ENCODE data around the gene ARTN. TPM values are rescaled to one million over a fixed set of nuclear protein-coding genes. Genes with fewer than 3 reads are reported as not detected.

Gene ARTN
- total RNA-seq, 1 donor from 2014 or later = 7.4 TPM

GRCh38 chr1:43925846-43926245, 7.8 kb upstream of the ARTN start:
- ATAC-seq = no peak

- ATAC-seq = peak; percentile 38
These were observed 3.2 kb upstream of the ARTN start for GRCh38 chr1:43930168-43930948.

GRCh38 chr1:43930949-43931275, 2.7 kb upstream of the ARTN start:
- no peak for ATAC-seq

- no peak for ATAC-seq
These were observed 1.6 kb upstream of the ARTN start for GRCh38 chr1:43931711-43932660.

- no peak for ATAC-seq
These were observed 715 bp upstream of the ARTN start for GRCh38 chr1:43932786-43933385.

- ATAC-seq = peak; percentile 57
These were observed 742 bp downstream of the ARTN start for GRCh38 chr1:43934101-43934985.

GRCh38 chr1:43934986-43935324, 1.4 kb downstream of the ARTN start:
- no peak for ATAC-seq

- peak; percentile 64 for ATAC-seq
These were observed 2.3 kb downstream of the ARTN start for GRCh38 chr1:43935711-43936427.

- no peak for ATAC-seq
These were observed 3.0 kb downstream of the ARTN start for GRCh38 chr1:43936431-43937151.

GRCh38 chr1:43937179-43937865, 3.7 kb downstream of the ARTN start:
- ATAC-seq = peak; percentile 39

- ATAC-seq = no peak
These were observed 4.8 kb downstream of the ARTN start for GRCh38 chr1:43938383-43938782.

GRCh38 chr1:43938892-43939587, 5.4 kb downstream of the ARTN start:
- ATAC-seq = no peak

- no peak for ATAC-seq
These were observed 8.8 kb downstream of the ARTN start for GRCh38 chr1:43942411-43942810.

- ATAC-seq = no peak
These were observed 11.3 kb downstream of the ARTN start for GRCh38 chr1:43944860-43945259.

GRCh38 chr1:43945674-43946235, 12.2 kb downstream of the ARTN start:
- ATAC-seq = no peak

- ATAC-seq = peak; percentile 98
These were observed 12.8 kb downstream of the ARTN start, which contains the start of gene IPO13 for GRCh38 chr1:43946236-43947060. TSS of gene IPO13 (plus strand) at chr1:43946950. CDS start at chr1:43947601, 651 bp downstream.

- peak; percentile 0 for ATAC-seq
These were observed 13.7 kb downstream of the ARTN start for GRCh38 chr1:43947061-43947873.

Data from esophagus mucosa (tissue), 1 donor.